OCI-LY1 (cell line): ENCODE results near the gene KRT73.

Source experiments
- H2AFZ ChIP-seq: fragments of 200-600 bp; sonication (generic), shearing (Covaris generic); 2 replicates; pipeline ENCODE4 v1.6.0; 2014; ENCODE audit warnings: antibody characterized with exemption, mild to moderate bottlenecking, low read length
- H3F3A ChIP-seq: fragments of 200-600 bp; sonication (generic), shearing (Covaris generic); 2 replicates; pipeline ENCODE4 v1.6.0; 2014; ENCODE audit warnings: mild to moderate bottlenecking, antibody characterized with exemption, low read length, moderate library complexity; ENCODE audit not compliant: insufficient read depth
- H3K27ac ChIP-seq: fragments of 200-600 bp; sonication (generic); 2 replicates; pipeline ENCODE4 v1.5.1; 2014; ENCODE audit warnings: low read length, mixed run types, mild to moderate bottlenecking, low read depth; ENCODE audit not compliant: poor library complexity, severe bottlenecking
- H3K27me3 ChIP-seq: fragments of 200-600 bp; sonication (generic); 2 replicates; pipeline ENCODE4 v1.6.0; 2014; ENCODE audit warnings: antibody characterized with exemption, mild to moderate bottlenecking, low read length, moderate library complexity; ENCODE audit not compliant: insufficient read depth
- H3K36me3 ChIP-seq: fragments of 200-600 bp; sonication (generic); 2 replicates; pipeline ENCODE4 v1.6.1; 2014; ENCODE audit warnings: mild to moderate bottlenecking, antibody characterized with exemption, low read length, moderate library complexity, mixed read lengths; ENCODE audit not compliant: insufficient read depth
- H3K4me1 ChIP-seq: fragments of 200-600 bp; sonication (generic); 2 replicates; pipeline ENCODE4 v1.5.1; 2014; ENCODE audit warnings: mild to moderate bottlenecking, low read length, moderate library complexity; ENCODE audit not compliant: insufficient read depth, severe bottlenecking
- H3K4me2 ChIP-seq: fragments of 200-600 bp; sonication (generic), shearing (Covaris generic); 2 replicates; pipeline ENCODE4 v1.6.1; 2014; ENCODE audit warnings: low read length
- H3K4me3 ChIP-seq: fragments of 200-600 bp; sonication (generic); 2 replicates; pipeline ENCODE4 v1.5.1; 2014; ENCODE audit warnings: low read length, low read depth, mild to moderate bottlenecking, mixed read lengths; ENCODE audit not compliant: poor library complexity, severe bottlenecking
- H3K79me2 ChIP-seq: fragments of 200-600 bp; shearing (Covaris generic); 2 replicates; pipeline ENCODE4 v1.6.1; 2016; ENCODE audit warnings: mixed run types, low read length, mixed read lengths; ENCODE audit not compliant: insufficient read depth
- H3K9ac ChIP-seq: fragments of 200-600 bp; sonication (generic), shearing (Covaris generic); 2 replicates; pipeline ENCODE4 v1.6.1; 2014; ENCODE audit warnings: mild to moderate bottlenecking, low read length, mixed read lengths
- H3K9me2 ChIP-seq: fragments of 200-600 bp; sonication (generic), shearing (Covaris generic); 2 replicates; pipeline ENCODE4 v1.6.1; 2014; ENCODE audit warnings: low read depth, mild to moderate bottlenecking, low read length, mixed read lengths
- H3K9me3 ChIP-seq: fragments of 200-600 bp; shearing (Covaris generic); 2 replicates; pipeline ENCODE4 v1.6.1; 2014; ENCODE audit warnings: low read length, mixed read lengths
- H4K20me1 ChIP-seq: fragments of 200-600 bp; sonication (generic), shearing (Covaris generic); 2 replicates; pipeline ENCODE4 v1.6.0; 2016; ENCODE audit warnings: mild to moderate bottlenecking, low read length; ENCODE audit not compliant: insufficient read depth
- CTCF ChIP-seq: fragments of 200-600 bp; sonication (generic), shearing (Covaris generic); IDR thresholded peaks from 2 replicates; pipeline ENCODE4 v1.5.1; 2017; ENCODE audit warnings: mild to moderate bottlenecking, antibody characterized with exemption, low read length, moderate library complexity, mixed read lengths
- EZH2 ChIP-seq: fragments of 200-600 bp; sonication (generic), shearing (Covaris generic); IDR thresholded peaks from 2 replicates; pipeline ENCODE4 v1.8.0; 2017; ENCODE audit warnings: borderline replicate concordance, mixed run types, mild to moderate bottlenecking, antibody characterized with exemption, low read length, moderate library complexity, mixed read lengths

KRT73 gene

GRCh38 chr12:52636189-52636588 is 17.8 kb upstream of the KRT73 start:
- Histone ChIP-seq H3K9ac (no peak overlapping the region), H3K36me3 (no peaks in the 10 kb centered on the region), H2AFZ (no peak overlapping the region), H3K79me2 (no peaks in the 10 kb centered on the region), H3K4me3 (no peak overlapping the region), H3K9me2 (no peaks in the 10 kb centered on the region), H3K27me3 (no peaks in the 10 kb centered on the region), H3K4me2 (no peak overlapping the region), H4K20me1 (no peaks in the 10 kb centered on the region), H3K27ac (no peak overlapping the region), H3K9me3 (no peaks in the 10 kb centered on the region), H3K4me1 (no peaks in the 10 kb centered on the region), H3F3A (no peaks in the 10 kb centered on the region)
- TF ChIP-seq CTCF (no peak), EZH2 (no peak)

GRCh38 chr12:52634266-52635056 is 16.1 kb upstream of the KRT73 start:
- no peaks in the 10 kb centered on the region for H3K9me3 ChIP-seq
- TF ChIP-seq EZH2 = no peak
- no peak for TF ChIP-seq CTCF
- H3K9ac ChIP-seq = no peak overlapping the region
- no peak overlapping the region for H3K4me2 ChIP-seq
- H3K27ac ChIP-seq = no peak overlapping the region
- H3K4me1 ChIP-seq = no peaks in the 10 kb centered on the region
- no peaks in the 10 kb centered on the region for H3K9me2 ChIP-seq
- no peaks in the 10 kb centered on the region for H3K79me2 ChIP-seq
- H3K4me3 ChIP-seq = no peak overlapping the region
- no peak overlapping the region for H2AFZ ChIP-seq
- no peaks in the 10 kb centered on the region for H3F3A ChIP-seq
- H3K36me3 ChIP-seq = no peaks in the 10 kb centered on the region
- H4K20me1 ChIP-seq = no peaks in the 10 kb centered on the region
- no peaks in the 10 kb centered on the region for H3K27me3 ChIP-seq

GRCh38 chr12:52633383-52633782 is 15.0 kb upstream of the KRT73 start:
- Histone ChIP-seq H3K27ac (no peak overlapping the region), H4K20me1 (no peaks in the 10 kb centered on the region), H3K4me3 (no peak overlapping the region), H3F3A (no peaks in the 10 kb centered on the region), H3K27me3 (no peaks in the 10 kb centered on the region), H2AFZ (no peak overlapping the region), H3K9ac (no peak overlapping the region), H3K4me1 (no peaks in the 10 kb centered on the region), H3K4me2 (no peak overlapping the region), H3K9me3 (no peaks in the 10 kb centered on the region), H3K79me2 (no peaks in the 10 kb centered on the region), H3K36me3 (no peaks in the 10 kb centered on the region), H3K9me2 (no peaks in the 10 kb centered on the region)
- no peak for TF ChIP-seq EZH2
- TF ChIP-seq CTCF = no peak
